Measurements from ENCODE around the gene ZNF844. TPM values are rescaled to one million over a fixed set of nuclear protein-coding genes. Genes with fewer than 3 reads are reported as not detected.

ZNF844 gene
- total RNA-seq, 4 donors from 2014 or later: 7.7 to 14.1 (median 10.3) TPM

DNA sequence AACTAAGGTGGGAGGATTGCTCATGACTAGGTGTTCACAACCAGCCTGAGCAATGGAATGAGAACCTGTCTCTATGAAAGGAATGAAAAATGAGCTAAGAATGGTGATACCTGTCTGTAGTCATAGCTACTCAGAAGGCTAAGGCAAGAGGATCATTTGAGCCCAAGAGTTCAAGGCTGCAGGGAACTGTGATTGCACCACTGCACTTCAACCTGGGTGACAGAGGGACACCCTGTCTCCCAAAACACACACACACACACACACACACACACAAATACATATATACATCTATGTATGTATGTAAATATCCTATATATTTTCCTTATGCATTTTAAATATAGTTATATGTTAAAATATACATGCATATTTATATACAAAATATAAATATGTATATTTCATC, 21.6 kb upstream of the ZNF844 start:
- TF ChIP-seq, protein P1, sequence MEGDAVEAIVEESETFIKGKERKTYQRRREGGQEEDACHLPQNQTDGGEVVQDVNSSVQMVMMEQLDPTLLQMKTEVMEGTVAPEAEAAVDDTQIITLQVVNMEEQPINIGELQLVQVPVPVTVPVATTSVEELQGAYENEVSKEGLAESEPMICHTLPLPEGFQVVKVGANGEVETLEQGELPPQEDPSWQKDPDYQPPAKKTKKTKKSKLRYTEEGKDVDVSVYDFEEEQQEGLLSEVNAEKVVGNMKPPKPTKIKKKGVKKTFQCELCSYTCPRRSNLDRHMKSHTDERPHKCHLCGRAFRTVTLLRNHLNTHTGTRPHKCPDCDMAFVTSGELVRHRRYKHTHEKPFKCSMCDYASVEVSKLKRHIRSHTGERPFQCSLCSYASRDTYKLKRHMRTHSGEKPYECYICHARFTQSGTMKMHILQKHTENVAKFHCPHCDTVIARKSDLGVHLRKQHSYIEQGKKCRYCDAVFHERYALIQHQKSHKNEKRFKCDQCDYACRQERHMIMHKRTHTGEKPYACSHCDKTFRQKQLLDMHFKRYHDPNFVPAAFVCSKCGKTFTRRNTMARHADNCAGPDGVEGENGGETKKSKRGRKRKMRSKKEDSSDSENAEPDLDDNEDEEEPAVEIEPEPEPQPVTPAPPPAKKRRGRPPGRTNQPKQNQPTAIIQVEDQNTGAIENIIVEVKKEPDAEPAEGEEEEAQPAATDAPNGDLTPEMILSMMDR (IDR thresholded peaks at IDR 0.05; ENCODE audit: low read depth): no peak

DNA sequence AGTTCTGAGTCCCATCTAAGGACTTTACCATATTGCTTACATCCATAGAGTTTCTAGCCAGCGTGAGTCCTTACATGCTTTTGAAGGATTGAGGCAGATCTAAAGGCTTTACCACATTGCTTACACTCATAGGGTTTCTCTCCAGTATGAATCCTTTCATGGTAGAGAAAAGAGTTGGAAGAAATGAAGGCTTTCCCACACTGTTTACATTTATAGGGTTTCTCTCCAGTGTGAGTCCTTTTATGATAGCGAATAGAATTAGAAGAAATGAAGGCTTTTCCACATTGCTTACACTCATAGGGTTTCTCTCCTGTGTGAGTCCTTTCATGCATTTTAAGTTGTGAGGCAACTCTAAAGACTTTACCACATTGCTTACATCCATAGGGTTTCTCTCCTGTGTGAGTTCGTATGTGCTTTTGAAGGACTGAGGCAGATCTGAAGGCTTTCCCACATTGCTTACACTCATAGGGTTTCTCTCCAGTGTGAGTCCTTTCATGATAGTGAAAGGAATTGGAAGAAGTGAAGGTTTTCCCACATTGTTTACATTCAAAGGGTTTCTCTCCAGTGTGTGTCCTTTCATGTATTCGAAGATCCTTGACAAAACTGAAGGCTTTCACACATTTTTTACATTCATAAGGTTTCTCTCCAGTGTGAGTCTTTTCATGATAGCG, 20.6 kb upstream of the ZNF844 start:
- TF ChIP-seq, protein P1 (IDR thresholded peaks at IDR 0.05; ENCODE audit: low read depth): no peak

DNA sequence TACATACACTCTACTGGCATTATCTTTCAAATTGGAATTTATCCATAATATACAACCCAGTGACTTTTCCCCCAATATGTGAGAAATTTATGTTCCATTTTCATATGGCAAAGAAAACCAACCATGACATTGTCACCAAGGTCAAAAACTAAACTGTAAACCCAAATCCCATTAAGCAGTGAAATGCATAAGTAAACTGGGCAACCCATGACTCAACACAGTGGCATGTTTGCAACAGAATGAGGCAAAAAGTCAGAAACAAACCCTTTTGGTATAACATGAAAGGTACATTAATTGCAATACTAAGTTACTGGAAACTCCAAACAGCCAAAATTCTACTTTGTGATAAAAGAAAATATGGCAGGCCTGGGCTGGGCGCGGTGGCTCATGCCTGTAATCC, 16.7 kb upstream of the ZNF844 start:
- TF ChIP-seq, protein P1 (IDR thresholded peaks at IDR 0.05; ENCODE audit: low read depth): no peak

DNA sequence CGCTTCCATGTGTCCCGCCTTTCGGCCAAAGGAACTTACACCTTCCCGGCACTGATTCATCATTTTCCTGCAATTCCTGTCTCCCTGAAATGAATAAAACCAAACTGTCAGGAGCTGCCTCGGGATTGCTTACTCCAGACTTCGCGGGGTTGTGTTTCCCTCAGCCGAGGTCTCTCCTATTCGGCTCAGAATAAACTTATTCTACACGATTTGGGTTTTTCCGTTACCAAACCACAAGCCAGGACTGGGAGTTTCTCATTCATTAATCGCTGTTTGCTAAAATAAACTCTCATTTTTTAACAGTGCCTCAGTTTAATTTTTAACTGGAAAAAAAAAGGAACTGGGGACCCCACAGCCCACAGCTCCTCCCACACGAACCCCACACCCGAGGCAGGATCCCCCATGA, 12.4 kb upstream of the ZNF844 start:
- TF ChIP-seq, protein P1 (IDR thresholded peaks at IDR 0.05; ENCODE audit: low read depth): no peak

DNA sequence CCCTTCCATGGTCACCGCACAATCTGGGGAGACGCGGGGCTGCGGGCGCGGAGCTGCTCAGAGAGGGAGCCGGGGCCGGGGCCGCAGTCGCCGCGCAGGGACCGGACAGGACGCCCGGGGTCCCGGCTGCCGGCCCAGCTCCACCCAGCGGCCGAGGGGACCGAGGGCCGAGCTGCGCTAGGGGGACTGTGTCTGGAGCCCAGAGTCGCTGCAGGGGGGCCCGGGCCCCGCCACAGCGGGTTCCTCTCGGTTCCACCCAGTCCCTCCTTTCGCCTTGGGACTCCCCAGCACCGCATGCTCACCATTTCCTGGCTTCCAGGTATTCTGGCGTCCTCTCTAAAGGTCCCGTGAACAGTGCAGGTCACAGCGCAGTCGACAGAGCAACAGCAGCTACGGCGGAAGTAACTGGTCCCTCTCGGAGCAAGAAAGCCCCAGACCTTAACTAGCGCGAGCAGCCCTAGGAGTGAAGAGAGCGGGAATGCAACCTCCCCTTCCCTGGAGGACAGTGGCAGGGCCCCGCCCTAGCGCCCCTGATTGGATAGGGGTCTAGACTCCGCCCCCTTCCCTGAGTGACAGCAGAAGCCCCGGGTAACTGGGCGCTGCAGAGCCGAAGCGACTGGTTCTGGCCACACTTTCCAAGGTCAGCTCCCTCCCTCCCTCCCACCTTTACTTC, 11.9 kb upstream of the ZNF844 start, which contains the start of gene ZNF878:
TSS of gene ZNF878 (minus strand) at position 465 of the 673 bp plus-strand sequence. CDS start at position 305, 160 bp downstream.
- TF ChIP-seq, protein P1 (IDR thresholded peaks at IDR 0.05; ENCODE audit: low read depth): no peak

DNA sequence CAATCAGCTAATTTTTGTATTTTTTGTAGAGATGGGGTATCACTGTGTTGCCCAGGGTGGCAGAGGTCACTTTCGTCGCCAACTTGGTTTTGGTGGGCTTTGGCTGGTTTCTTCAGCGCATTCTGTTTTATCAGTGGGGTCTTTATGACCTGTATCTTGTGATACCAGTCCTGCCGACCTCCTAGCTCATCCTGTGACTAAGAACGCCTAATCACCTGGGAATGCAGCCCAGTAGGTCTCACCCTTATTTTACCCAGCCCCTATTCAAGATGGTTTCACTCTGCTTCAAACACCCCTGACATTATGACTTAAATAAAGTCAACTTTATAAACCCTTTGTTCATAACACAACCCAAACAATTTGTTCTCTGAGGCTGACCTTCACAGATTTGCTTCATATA, 8.7 kb upstream of the ZNF844 start:
- TF ChIP-seq, protein P1 (IDR thresholded peaks at IDR 0.05; ENCODE audit: low read depth): no peak

DNA sequence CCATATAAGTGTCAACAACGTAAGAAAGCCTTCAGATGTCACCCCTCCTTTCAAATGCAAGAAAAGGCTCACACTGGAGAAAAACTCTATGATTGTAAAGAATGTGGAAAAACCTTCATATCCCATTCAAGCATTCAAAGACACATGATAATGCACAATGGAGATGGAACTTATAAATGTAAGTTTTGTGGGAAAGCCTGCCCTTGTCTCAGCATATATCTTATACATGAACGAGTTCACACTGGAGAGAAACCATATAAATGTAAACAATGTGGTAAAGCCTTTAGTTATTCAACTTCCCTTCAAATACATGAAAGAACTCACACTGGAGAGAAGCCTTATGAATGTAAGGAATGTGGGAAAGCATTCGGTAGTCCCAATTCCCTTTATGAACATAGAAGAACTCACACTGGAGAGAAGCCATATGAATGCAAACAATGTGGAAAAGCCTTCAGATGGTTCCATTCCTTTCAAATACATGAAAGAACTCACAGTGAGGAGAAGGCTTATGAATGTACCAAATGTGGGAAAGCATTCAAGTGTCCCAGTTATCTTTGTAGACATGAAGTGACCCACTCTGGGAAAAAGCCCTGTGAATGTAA, 11.1 kb downstream of the ZNF844 start:
- TF ChIP-seq, protein P1 (IDR thresholded peaks at IDR 0.05; ENCODE audit: low read depth): no peak

Data from subcutaneous adipose tissue (tissue), 4 donors.